Stimulated activated CD4-positive, alpha-beta T cell treated with anti-CD3 and anti-CD28 coated beads, TNF-alpha, amount 100 ng/mL, for 4 hours (primary cell): ENCODE data around the gene HHIP.

ENCODE experiments used
- DNase-seq, 3 experiments: peaks; one replicate each; pipeline ENCODE4 v3.0.0-alpha.2; 2020; ENCODE audit warnings: low read depth in 3 of 3

The HHIP gene

GRCh38 chr4:144709159-144709558 lies 63.2 kb downstream of the HHIP start:
- no peak for DNase-seq

DNA sequence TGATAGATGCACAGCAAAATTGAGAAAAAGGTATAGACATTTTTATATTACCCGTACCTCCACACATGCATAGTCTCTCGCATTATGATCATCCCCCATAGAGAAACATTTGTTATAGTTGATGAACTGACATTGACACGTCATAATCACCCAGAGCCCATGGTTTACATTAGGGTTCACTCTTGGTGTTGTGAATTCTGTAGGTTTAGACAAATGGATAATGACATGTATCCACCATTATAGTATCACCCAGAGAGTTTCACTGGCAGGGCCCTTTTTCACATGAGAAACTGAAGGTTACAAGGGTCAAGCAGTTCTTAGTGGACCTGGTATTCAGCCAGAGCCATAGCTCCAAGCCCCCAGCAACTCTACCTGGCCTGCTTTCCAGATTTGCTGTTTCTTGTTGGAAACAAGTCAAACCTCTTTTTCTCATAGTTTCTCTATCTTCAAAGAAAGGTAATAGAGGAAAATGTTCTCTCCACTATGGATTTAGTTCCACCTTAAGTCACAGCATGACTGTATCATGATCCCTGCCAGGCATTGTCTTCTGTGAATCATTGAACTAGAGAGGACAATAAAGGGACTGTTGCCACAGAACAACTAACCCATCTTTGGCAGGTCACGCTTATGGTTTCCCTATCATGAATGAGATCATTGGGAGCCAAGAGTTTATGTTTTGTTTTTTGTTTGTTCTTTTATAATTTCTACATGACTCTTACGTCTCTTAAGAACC lies 64.0 kb downstream of the HHIP start:
- no peak for DNase-seq

DNA sequence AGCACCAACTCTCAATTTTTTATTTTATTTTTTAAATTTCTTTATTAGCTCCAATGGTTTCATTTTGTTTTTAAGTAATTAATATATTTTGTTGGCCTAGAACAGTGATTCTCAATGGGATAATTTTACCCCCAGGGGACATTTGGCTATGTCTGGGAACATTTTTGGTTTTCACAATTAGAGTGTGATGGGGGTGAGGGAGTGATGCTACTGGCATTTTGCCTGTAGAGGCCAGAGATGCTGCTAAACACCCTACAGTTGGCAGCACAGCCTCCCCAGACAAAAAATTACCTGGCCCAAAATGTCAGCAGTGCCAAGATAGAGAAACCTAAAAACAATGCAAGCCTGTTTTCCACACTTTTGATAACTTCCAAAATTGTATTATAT lies 64.6 kb downstream of the HHIP start:
- DNase-seq, result no peak

GRCh38 chr4:144711700-144712456 lies 65.9 kb downstream of the HHIP start:
- no peak for DNase-seq

DNA sequence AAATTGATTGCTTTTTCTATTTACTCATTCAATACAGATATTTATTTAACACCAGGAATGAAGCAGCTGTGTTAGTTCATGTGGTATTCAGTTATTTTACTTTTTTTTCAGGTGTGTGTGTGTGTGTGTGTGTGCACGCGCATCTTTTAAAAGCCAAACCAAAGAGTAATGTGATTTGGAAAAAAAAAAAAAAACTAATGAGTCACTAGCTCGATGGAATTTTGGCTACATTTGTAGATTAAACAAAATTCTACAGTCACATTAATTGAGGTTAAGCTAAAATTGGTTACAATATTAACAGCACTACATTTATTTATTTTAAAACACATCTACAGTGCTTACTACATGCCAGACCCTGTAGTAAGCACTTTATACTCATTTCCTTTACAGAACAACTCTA lies 66.8 kb downstream of the HHIP start:
- no peak for DNase-seq

GRCh38 chr4:144714166-144714565 lies 68.2 kb downstream of the HHIP start:
- no peak for DNase-seq

DNA sequence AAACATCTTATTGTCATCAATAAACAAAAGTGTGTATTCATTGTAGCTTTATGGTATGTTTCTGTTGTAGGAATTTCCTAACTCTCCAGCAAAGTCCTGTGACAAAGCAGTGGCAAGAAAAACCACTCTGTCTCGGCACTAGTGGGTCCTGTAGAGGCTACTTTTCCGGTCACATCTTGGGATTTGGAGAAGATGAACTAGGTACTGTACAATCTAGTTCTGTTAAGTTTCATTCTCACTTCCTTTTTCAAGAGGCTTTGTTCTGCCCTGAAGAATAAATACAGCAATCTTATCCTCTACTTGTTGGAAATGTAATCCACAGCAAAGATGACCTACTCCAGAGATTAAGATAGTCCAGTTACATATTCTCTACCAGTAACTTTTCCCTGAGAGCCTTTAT lies 69.3 kb downstream of the HHIP start:
- no peak for DNase-seq

- DNase-seq, result no peak
Observed at GRCh38 chr4:144716778-144717177, 70.8 kb downstream of the HHIP start.

GRCh38 chr4:144718958-144719512 lies 73.1 kb downstream of the HHIP start:
- no peak for DNase-seq

GRCh38 chr4:144720491-144720890 lies 74.5 kb downstream of the HHIP start:
- no peak for DNase-seq

GRCh38 chr4:144721994-144722393 lies 76.0 kb downstream of the HHIP start:
- DNase-seq, result no peak

DNA sequence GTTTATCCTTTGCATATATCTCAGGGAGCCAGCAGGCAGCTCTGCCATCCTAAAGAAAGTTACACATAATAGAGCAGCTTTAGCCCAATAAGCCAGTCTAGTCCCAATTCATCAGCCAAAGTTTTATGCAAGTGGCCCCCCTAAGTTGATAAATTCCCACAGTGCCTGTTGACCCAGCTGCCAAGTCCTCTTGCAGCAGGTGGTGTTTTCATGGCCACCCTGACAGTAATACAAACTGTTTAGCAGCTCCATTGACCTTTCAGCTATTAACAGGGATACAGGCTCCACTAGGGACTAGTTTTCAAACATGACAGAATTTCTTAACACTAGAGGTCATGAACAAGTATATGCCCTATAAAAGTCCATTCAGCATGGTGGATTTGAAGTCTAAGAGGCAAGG lies 77.5 kb downstream of the HHIP start:
- no peak for DNase-seq

DNA sequence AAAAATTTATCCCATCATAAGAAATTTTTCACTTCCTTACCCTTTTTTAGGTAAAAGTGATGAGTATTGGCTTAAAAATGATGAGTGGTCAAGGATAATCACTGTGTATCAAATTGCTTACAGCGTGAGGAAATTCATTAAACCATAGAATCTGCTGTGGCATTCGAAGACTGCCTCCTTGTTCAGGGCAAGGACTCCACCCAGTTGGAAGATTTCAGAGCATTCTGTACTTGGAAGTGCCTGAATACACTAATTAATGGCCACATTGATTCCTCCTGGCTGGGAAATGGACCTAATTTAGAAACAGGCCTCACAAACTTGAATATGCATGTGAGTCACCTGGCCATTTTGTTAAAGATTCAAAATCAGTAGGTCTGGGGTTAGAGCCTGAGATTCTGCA lies 83.2 kb downstream of the HHIP start:
- DNase-seq, result no peak

DNA sequence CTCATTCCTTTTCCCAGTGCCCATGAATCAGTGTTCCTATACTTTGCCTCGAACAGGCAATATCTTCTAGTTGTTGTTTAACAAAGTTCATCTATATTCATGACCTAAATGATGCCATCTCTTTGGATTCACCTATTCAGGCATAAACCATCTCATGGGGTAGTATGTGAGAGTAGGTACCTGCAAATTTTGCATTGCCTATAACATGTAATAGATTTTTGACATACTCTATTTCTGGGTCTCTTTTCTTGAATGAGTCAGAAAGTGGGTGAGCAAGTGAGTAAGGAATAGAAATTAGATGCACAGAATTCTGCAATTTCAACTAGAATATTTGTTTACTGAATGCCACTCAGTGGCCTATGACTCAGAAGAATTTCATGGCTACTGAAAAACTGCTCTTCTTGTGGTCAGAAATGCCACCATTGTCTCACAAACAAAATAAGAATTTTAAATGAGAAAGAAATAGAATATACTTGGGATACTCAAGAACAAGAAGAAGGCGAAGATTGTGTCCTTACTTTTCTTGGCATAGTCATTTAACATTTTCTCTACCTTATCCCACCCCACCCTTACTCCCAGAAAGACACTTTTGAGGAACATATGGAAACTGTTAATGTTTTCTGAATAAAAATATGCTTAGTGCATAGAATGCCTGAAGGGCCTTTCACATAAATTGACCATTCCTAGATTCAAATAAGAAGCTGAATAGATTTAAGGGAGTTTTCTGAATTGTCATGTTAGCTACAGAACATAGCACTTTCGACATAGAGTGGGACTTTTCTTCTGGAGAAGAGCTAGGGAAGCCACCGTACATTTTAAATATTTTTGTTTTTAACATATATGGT lies 86.8 kb downstream of the HHIP start:
- DNase-seq, result no peak

GRCh38 chr4:144733566-144733965 lies 87.6 kb downstream of the HHIP start:
- no peak for DNase-seq

DNA sequence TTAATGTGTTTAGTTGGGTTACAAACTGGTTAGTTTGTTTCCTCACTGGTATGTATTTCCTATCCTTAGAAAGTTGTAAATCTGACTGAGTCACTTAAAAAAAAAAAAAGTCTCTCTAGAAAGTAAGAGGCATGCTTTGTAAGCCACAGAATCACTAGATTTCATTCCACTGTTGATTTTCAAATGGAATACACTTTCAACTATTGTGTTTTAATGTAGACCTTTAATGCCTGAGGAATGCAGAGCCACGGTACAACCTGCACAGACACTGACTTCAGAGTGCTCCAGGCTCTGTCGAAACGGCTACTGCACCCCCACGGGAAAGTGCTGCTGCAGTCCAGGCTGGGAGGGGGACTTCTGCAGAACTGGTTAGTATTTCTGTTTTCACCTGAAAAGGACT lies 88.6 kb downstream of the HHIP start:
- no peak for DNase-seq

DNA sequence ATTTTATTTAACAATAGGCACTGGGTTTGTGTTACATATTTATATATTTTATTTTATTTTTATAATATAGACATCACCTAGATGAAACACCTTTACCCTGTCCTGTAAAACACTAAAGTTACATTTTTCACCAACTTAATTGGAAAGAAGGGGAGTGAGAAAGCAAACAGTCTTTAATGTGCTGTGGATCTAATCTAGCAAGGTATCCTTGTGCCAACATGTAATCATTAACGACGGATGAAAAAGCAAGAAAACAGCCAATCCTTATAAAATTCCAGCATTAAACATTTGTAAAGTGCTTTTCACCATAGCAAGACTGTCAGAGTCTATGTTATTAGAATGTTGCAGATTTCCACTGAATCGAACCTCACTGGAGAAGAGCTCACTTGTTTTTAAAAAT lies 92.7 kb downstream of the HHIP start:
- no peak for DNase-seq

DNA sequence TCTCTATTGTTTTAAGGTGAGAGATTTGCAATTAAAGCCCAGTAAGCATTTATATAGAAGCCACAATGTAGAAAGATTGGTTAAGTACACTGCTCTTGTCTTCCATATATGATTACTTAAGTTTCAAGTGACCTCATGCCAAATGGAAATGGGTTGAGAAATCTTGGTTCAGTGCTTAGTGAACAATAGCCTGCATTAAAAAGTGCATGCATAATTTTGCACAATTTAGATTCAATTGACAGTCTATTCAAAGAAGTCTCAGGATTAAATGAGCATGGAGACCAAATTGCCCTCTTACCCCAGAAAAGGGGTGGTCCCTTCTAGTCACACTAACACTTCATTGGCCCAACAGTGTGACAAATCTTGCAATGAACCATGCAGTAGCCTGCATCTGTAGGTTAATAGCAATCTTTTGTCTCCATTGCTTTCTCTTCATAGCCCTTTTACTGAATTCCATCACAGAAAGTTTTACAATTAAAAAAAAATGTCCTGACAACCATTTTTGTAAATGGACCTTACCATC lies 93.6 kb downstream of the HHIP start:
- DNase-seq, result no peak

DNA sequence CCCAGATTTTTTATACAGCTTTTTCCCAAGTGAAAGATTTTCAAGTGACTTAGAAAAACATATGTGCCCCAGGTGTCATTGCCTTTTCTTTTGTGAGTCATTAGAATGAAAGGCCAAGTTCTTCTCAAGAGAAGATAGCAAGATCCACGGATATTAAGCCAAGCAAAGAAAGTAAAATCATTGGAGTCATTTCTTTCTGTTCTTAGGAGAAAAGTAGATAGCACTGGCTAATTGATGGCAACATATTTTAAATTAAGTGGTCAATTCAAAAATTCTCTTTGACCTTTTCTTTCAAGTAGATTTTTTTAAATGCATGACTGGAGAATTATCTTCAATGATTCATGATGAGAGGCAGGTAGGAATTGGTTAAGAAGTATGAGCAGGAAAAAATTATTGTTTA lies 94.4 kb downstream of the HHIP start:
- no peak for DNase-seq

DNA sequence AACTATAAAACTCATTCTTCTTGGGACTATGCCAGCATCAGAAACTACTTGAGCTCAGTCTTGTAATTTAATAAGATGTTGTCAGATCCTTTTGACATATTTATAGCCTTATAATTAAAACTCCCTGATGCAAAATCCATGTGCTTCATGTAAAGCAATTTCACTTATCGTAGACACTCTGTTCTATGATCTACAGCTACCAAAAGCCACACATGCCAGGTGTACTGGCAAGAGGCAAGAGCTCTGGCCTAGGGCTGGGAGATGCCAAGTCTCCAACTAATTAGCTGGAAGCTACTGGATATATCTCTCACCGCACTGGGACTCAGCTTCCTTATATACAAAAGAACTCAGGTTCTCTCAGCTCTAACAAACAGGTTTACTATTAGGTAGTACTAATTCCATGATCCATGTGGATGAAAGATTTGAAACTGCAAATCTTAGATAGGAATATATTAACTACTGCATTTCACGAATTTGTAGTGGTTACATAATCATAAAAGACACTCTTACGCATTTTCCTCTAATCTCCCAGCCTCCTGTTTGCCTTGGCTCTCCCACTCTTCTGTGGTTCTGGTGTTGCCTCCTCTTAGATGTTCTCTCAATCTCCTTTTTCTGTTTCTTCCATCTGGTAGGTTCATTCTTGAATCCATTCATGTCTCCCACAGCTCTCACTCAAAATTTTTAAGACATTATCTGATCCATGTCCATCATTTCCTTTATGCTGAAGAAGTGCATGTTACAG lies 103.0 kb downstream of the HHIP start:
- no peak for DNase-seq

DNA sequence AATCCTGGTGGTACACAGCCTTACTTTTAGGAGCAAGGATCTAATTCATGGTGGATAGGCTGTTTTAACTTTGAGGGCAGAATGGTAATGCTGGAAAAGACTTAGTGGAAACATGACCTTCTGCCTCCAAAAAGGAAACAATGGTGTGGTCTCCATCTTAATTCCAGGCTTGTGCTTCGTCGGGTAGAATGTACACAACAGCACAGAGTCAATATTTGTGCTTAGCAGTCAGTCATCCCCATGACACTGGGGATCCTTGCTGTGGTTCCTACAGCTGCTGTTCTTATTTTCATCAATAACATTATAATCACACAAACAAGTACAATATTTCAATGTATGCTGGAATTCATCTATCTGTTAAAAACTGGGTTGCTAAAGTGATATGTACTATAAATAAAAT lies 104.4 kb downstream of the HHIP start:
- no peak for DNase-seq
